HS-5 (cell line): ENCODE results near the gene BRDT.
A peak's percentile ranks its signal among the peaks of the same experiment; 100 is the strongest.

ENCODE experiments used
- DNase-seq: peaks from one replicate; pipeline ENCODE4 v3.0.0-alpha.2; 2012; ENCODE audit warnings: low read depth

BRDT gene

DNA sequence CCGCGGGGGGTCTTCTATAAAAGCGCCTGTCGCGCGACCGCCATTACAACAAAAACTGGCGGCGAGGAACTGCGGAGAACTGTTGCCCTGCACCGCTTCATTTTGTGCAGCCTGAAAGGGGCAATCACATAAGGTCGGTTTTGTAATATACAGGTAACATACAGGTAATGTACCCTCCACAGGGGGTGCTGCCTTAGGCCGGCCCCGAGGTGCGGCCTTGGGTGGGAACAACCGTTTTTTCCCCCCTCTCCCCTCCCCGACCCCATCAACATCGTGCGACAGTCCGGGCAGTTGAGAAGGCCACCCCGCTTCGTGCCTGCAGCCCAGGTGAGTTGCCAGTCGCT lies at the start of gene BRDT:
Gene BRDT (plus strand): TSS at position 46 of the 344 bp plus-strand sequence. CDS start 13,354 bp downstream, outside the sequence.
- no peak for DNase-seq

DNA sequence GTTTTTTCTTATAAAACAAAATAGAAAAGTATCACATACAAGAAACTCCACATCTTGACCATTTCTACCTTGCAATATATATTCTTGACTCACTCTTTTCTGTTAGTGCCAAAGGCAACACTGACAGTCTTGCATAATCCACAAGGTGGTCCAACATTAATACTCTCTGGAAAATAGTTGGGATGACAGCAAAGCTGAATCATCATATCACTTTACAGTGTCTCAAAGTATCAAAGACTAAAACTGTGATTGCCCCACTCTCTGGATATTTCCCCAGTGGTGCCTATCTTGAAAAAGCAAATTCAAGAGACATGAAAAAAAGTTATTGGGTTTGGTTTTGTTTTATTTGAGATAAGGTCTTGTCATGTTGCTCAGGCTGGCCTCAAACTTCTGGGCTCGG lies 48.6 kb upstream of the BRDT start:
- DNase-seq, result peak; percentile 95

DNA sequence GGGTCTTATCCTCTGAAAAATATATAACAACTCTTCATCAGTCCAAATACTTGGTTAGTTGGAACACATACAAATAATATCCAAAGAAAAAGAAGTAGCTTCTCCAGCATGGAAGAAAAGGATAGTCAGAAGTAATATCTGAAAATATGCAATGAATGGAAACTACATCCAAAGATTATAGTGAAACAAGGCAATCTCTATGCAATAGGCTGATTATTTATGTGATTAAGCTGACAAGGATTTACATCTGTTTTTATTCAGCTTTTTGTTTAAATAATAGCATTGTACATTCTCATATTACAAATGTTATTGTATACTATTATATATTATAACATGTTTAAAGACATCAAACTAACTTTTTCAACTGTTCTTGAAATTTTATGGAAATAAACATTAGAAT lies 48.0 kb upstream of the BRDT start:
- DNase-seq, result no peak

DNA sequence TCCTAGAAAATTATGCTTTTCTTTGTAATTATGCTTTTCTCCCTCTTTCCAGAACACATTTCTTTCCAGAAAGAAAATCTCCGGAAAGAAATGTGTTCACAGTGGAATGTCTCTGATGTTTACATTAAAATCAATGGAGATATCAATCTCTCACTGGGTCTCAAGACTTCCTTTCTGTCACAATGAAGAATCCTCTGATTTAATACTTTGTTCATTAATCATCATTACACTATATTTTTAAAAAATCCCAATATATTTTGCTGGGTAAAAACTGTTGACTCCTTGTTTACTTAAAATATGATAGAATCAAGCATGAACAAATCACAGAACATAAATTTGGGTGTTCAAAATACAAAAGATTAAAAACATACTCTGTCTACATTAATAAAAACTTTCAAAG lies 36.9 kb upstream of the BRDT start:
- DNase-seq, result no peak

DNA sequence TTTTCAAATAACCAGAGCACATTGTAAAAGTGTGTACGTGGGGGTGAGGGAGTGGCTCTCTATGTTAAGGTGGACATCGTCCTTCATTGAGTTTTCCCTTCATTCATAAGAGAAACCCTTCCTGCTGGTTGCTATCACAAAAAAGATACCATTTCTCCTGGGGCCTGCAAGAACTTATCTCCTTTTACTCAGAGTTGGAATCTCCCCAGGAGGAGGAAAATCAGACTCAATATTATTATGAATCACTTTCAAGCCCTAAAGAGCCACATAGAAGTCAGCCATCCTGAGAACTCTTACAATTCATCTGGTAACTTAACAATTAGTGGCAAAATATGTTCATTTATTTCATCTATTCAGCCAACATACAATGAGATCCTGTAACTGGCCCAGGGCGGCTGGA lies 36.2 kb upstream of the BRDT start:
- DNase-seq, result no peak

DNA sequence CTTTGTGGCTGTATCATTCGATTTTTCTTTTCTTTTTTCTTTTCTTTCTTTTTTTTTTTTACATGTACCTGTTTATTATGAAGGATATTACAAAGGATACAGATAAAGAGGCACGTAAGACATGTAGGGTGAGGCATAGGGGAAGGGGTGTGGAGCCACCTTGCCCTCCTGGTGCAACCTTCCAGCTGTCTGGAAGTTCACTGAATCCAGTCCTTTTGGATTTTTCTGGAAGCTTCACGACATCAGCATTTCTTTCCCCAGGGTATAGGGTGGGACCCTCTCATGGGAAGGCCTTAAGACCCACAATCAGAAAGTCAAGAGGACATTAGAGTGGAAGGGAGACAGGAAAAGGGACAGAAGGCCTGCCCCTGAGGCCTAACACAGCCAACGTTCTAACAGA lies 33.2 kb upstream of the BRDT start:
- no peak for DNase-seq

DNA sequence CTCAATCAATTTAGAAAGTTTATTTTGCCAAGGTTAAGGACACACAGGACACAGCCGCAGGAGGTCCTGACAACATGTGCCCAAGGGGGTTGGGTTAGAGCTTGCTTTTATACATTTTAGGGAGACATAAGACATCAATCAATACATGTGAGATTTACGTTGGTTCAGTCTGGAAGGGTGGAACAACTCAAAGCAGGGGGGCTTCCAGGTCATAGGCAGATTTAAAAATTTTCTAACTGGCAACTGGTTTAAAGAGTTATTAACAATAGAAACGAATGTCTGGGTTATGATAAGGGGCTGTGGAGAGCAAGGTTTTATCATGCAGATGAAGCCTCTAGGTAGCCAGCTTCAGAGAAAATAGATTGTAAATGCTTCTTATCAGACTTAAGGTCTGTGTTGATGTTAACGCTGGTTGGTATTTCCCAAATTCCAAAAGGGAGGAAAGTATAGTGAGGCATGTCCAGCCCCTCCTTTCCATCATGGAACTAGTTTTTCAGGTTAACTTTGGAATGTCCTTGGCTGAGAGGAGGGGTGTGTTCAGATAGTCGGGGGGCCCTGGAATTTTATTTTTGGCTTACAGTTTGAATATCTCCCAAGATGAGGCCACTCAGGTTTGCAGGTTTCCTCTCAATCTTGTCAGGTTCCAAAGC lies 32.3 kb upstream of the BRDT start:
- DNase-seq, result no peak

DNA sequence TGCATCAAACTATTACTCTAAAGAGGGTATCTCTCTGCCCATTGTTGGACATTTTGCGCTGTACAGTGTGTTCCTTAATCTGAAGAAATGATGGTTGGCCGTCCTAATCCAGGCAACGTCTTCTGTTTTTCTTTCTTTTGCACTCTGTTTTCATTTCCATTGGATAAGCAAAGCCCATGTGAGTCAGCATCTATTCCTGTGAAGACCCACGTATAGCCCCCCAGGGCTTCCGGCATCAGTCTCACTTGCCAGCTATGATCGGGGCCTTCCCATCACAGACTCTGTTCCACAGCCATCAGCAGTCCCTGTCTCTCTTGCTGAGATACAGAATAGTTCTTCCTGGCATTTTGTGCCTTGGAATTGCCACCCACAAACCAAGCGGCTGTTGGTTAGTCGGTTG lies 29.2 kb upstream of the BRDT start:
- DNase-seq, result no peak

DNA sequence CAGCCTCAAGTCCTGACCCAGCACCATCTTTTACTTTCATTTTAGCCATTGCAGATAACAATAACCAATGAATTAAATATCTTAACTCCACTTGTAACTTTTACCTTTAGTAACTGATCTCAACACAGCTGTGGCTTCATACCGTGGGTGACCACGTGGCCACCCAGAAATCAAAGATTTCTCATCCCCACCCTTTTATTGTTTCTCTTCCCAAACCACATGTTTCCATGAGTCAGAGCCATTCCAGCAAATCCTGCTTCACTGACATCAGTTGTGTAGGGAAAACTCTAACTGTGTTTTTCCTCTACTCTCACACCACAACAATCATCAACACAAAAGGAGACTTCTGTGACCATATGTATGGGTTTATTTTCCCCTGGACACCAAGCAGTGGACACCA lies 25.1 kb upstream of the BRDT start:
- peak; percentile 58 for DNase-seq

DNA sequence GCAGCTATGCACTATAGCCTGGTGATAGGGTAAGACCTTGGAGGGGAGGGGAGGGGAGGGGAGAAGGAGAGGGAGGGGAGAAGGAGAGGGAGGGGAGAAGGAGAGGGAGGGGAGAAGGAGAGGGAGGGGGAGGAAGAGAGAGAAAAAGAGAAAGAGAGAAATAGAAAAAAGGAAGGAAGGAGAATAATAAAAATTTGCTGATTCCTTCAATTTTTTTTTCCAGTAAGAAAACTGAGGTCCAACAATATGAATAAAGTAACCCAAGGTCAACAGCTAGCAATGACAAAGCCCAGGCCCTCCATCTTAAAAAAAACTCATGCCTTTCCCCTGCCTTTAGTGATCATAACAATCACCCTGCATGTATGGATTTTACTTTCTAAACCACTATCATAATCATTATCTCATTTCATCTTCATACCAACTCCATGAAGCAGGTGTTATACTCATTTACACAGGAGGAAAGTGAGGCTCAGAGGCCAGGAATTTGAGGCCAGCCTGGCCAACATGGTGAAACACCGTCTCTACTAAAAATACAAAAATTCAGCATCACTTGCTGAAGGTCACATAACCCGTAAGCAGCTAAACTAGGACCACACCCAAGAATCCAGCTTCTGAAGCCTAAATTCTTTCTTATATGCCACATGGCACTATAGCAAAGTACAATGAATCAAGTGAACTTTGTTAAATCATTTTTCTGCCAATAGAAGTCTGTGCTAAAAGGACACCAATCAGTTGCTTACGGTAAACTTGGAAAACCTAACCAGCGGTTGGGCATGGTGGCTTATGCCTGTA lies 23.4 kb upstream of the BRDT start:
- no peak for DNase-seq

DNA sequence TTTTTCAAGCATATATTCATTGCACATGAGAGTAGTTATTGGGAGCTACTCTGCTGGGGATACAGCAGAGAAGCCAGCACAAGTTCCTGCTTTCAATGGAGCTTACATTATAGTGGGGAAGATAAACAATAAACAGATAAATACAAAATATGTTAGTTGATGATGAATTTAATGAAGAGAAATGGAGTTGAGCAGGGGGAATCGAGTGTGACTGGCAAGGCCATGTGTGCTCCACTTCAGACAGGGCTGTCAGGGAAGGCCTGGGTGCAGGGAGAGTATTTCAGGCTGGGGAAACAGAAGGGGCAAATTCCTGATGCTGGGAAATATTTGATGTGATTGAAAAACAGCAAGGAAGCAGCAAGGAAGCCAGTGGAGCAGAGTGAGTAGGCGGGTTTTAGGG lies 21.2 kb upstream of the BRDT start:
- no peak for DNase-seq

DNA sequence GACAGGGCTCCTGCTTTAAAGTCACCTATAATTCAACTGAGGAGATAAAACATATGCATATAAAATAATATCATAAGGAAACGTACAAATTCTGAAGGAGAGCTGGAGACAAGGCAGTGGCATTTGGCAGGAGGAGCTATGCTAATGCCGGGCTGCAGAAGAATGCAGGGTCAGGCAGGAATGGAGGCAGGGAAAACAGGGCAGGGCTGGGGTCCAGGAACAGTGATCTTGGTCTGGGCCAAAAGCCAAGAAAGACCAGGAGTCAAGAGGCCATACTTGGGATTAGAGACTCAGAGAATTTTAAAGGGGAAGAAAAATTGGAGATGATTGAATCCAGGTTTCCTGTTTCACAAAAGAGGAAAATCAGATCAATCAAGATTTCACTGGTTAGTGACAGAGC lies 20.0 kb upstream of the BRDT start:
- DNase-seq, result no peak

DNA sequence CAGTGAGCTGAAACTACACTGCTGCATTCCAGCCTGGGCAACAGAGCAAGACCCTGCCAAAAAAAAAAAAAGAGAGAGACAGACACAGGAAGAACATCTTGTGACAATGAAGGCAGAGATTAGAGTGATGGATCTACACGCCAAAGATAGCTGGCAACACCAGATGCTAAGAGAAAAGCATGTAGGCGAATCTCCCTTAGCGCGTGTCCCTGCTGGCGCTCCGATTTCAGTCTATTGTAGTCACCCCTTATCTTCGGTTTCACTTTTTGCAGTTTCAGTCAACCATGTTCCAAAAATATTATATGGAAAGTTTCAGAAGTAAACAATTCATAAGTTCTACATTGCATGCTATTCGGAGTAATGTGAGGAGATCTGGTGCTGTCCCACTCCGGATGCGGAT lies 11.6 kb upstream of the BRDT start:
- no peak for DNase-seq

DNA sequence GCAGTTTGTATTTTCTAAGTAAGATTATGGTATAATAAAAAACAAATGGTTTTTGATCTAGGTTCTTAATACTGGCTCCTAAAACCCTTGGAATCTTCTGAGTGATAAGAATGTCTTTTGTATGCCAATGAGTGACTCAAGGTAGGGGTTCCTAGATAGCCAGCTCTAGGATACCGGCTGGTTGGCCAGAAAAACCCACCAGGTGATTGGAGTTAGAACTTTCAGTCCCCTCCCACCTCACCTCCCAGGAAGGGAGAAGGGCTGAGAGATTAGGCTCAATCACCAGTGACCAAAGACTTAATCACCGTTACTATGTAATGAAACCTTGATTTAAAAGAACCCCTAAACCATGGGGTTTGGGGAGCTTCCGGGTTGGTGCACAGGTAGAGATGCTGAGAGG lies 8.7 kb upstream of the BRDT start:
- DNase-seq, result no peak

DNA sequence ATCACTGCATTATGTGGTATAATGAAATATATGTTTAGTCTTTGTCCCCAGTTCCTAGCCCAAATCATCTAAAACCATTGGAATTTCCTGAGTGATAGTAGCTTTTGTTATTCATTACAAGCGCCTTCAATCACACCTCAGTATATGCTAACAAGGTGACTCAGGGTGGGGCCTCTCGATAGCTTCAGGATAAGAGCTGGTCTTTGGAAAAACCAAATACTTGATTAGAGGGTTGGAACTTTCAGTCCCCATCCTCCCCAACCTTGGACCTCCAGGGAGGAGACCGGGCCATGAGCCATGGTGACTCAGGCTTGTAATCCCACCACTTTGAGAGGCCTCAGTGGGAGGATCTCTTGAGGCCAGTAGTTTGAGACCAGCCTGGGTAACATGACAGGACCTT lies 5.1 kb upstream of the BRDT start:
- DNase-seq, result no peak

DNA sequence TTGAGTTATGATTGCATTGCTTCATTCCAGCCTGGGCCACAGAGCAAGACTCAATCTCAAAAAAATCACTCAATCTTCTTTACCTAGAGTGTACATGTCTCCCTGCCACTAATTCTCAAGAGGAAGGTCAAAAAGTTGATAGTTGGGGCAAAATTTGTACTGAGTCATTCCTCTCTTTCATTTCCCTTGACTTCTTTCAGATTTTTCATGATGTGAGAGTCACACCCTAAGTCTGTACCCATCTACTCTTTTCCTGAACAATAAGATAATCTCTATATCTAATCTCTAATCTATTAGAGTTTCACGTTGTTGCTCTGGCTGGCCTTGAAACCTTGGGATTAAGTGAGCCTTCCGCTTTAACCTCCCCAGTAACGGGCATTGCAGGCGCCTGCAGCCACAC lies 1.1 kb upstream of the BRDT start:
- DNase-seq, result no peak

DNA sequence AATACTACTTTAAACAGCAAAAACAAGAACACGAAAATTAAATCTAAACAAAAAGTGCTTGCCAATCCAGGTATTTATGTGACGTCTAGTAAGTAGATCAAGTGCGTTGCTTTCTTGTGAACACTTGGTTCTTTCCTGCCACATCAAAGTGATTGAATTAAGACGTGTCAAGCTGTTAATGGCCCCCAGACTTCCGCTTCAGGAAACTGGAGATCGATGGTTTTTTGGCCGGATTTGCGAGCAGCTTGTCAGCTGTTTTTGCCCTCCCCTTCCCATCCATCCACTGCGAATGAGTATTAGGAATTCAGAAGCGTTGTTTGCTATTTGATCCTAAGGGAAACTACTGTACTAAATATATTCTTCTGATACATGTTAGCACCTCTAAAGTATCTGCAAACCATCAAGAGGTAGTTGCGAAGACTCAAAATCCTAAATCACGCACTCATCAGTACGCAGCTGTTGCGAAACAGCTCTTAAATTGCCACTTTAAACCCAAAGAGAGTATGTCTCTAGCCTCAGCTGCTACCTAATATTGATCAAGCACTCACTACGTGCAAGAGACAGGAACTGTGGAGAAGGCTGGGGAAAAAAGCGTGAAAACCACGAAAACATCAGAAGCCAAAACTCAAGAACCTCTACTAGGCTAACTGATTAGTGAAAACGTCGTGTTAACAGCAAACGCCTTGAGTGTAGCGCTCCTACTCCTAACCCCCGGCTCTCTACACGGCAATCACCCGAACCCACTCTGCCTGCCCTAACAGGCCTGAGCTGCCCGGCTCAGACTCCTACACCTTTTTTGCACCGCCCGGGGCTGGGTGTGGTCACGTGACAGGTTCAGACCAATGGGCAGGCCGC lies 473 bp upstream of the BRDT start:
- no peak for DNase-seq

DNA sequence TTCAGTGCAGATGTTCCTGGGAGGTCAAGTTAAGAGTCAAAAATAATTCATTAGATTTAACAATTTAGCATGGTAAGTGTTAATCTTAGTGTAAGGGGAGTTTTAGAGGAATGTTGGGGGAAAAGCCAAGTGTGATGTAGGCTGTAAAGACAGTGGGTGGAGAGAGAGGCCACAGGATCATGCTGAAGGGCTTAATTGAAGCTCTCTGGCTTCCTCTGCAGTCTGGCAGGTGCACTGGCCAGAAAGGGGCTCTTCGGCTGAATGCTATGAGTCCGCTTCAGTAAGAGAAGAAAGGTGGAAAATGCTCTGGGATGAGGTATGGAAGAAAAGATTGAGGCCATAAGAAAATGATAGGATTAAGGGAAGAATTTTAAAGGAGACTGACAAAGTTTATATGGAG lies 3.0 kb downstream of the BRDT start:
- DNase-seq, result no peak

DNA sequence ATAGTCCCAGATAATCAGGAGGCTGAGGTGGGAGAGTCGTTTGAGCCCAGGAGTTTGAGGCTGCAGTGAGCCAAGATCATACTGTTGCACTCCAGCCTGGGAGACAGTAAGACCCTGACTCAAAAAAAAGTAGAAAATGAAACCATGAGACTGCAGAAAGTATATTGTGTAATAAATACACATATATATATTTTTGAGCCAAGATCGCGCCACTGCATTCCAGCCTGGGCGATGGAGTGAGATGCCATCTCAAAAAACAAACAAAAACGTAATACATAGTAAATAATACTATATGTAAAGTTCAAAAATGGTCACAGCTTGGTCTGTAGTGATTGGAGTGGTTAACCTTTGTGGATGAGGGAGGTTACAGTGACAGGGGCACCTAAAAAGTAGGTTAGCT lies 9.7 kb downstream of the BRDT start:
- DNase-seq, result no peak

DNA sequence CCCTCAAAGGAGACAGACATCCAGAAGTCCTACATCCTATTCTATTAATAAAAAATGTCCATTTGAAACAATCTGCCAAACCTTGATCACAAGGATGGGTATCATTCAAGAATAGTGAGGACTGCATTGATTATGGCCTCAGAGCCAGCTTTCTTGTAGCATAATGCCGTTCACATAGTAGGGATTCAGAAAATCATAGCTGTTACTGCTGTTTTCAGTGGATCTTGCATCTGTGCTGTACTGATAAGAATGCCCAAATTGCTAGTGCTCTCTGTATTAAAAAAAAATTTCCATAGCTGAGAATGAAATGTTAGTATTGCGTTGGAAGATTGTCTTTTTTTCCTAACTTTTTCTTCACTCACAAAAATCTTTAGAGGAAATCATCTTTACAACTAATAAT lies 19.1 kb downstream of the BRDT start:
- DNase-seq, result no peak

DNA sequence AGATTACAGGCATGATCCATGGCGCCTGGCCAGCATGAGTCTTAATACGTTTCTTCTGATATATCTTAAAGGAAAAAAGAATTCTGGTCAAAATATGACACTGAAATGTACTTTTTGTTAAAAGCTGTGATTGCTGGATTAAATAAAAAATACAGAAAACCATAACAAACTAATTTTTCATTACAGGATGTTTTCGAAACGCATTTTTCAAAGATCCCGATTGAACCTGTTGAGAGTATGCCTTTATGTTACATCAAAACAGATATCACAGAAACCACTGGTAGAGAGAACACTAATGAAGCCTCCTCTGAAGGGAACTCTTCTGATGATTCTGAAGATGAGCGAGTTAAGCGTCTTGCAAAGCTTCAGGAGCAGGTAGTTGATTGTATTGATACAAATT lies 30.2 kb downstream of the BRDT start:
- DNase-seq, result no peak

DNA sequence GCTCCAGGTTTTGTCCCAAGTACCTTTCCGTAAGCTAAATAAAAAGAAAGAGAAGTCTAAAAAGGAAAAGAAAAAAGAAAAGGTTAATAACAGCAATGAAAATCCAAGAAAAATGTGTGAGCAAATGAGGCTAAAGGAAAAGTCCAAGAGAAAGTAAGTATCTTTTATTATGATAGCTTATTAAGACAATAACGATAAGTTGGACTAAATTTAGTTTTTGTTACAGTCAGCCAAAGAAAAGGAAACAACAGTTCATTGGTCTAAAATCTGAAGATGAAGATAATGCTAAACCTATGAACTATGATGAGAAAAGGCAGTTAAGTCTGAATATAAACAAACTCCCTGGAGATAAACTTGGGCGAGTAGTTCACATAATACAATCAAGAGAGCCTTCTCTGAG lies 31.5 kb downstream of the BRDT start:
- no peak for DNase-seq

DNA sequence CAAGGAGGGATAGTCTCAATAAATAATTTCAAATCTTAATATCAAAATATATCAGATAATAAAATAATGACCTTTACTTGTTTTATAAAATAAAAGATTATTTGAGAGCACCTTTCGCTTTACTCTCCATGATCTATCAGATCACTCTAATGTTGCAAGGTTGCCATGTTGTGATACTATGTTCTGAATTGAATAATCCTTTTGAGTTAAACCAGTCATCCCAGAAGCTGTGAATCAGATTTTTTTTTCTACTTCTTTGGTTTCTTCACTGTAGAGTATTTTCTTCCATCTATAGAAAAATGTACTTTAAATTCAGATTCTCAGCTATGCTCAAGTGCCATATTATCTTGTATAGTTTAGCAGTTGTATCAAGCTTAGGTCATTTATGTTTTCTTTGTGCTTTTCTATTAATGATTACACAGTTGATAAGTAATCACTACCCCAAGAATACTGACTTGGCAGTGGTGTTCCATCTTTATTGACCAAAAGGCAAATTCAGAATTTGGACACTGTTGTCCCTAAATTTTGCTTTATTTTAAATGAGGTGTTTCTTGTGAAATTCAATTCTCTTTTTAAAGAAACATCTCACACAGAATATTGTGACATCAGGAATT lies 32.9 kb downstream of the BRDT start:
- DNase-seq, result no peak
